CD4-positive, CD25-positive, alpha-beta regulatory T cell (primary cell): ENCODE data around the gene C1QC. TPM values are rescaled to one million over a fixed set of nuclear protein-coding genes. Genes with fewer than 3 reads are reported as not detected.

Experiments used
- ATAC-seq, 2 donors: fragments of 150-1000 bp; cut with Tn5 transposase; one replicate each; pipeline ENCODE4 v1.10.0; 2021; ENCODE audit warnings: low read depth in 2 of 2, moderate number of reproducible peaks in 2 of 2, moderate library complexity in 1 of 2
- DNase-seq, 3 donors: peaks; one replicate each; pipeline versions ENCODE4 v3.0.0 to v3.0.0-alpha.2; 2012 to 2022; ENCODE audit warnings: mixed read lengths in 1 of 3
- H3K27ac ChIP-seq: one replicate; pipeline ENCODE4 v1.7.0; 2013; ENCODE audit warnings: mild to moderate bottlenecking, low read length; ENCODE audit not compliant: insufficient read depth, poor library complexity, severe bottlenecking
- H3K27me3 ChIP-seq: one replicate; pipeline ENCODE4 v1.7.0; 2013; ENCODE audit warnings: low read length; ENCODE audit not compliant: control insufficient read depth, insufficient read depth
- H3K36me3 ChIP-seq: one replicate; pipeline ENCODE4 v1.7.0; 2013; ENCODE audit warnings: mild to moderate bottlenecking, low read length, moderate library complexity; ENCODE audit not compliant: control insufficient read depth, insufficient read depth
- H3K4me1 ChIP-seq: 2 replicates; pipeline ENCODE4 v1.7.0; 2013; ENCODE audit warnings: mild to moderate bottlenecking, low read length; ENCODE audit not compliant: insufficient read depth, control insufficient read depth, poor library complexity, severe bottlenecking
- H3K4me3 ChIP-seq: one replicate; pipeline ENCODE4 v1.7.0; 2013; ENCODE audit warnings: low read depth, mild to moderate bottlenecking, low read length, moderate library complexity
- H3K9me3 ChIP-seq, 2 experiments: 1 replicate in 1 of 2; 2 replicates in 1 of 2; pipeline ENCODE4 v1.7.0; 2013; ENCODE audit warnings: low read length in 2 of 2, mild to moderate bottlenecking in 1 of 2, moderate library complexity in 1 of 2; ENCODE audit not compliant: control insufficient read depth in 2 of 2
- H3K27ac Mint-ChIP-seq, 3 donors: one replicate each; pipeline ENCODE4 v1.8.0; 2020 to 2022; ENCODE audit warnings: mild to moderate bottlenecking in 3 of 3, mixed read lengths in 3 of 3, moderate library complexity in 2 of 3
- H3K27me3 Mint-ChIP-seq: one replicate; pipeline ENCODE4 v1.8.0; 2022; ENCODE audit warnings: mild to moderate bottlenecking, mixed read lengths
- H3K36me3 Mint-ChIP-seq: one replicate; pipeline ENCODE4 v1.8.0; 2020; ENCODE audit warnings: mixed read lengths
- H3K4me1 Mint-ChIP-seq, 4 donors: one replicate each; pipeline ENCODE4 v1.8.0; 2020 to 2022; ENCODE audit warnings: mixed read lengths in 4 of 4, mild to moderate bottlenecking in 1 of 4
- H3K4me3 Mint-ChIP-seq, 4 donors: one replicate each; pipeline ENCODE4 v1.8.0; 2020 to 2022; ENCODE audit warnings: mild to moderate bottlenecking in 4 of 4, mixed read lengths in 4 of 4, moderate library complexity in 3 of 4
- H3K9me3 Mint-ChIP-seq, 7 donors: one replicate each; pipeline ENCODE4 v1.8.0; 2020 to 2022; ENCODE audit warnings: mixed read lengths in 7 of 7, mild to moderate bottlenecking in 3 of 7, moderate library complexity in 2 of 7
- polyA plus RNA-seq, 4 donors: library from polyadenylated mRNA; unstranded; fragments of 300-500 nt; fragmentation: Illumina TruSeq; gene quantifications; one replicate each; pipeline ENCODE4 v1.2.3, GENCODE V29; 2021
- total RNA-seq: library from RNA; stranded (reverse); gene quantifications from one replicate; pipeline ENCODE4 v1.2.3, GENCODE V29; 2022

Gene C1QC
- total and polyA plus RNA-seq, 5 donors from 2014 or later = not detected

DNA sequence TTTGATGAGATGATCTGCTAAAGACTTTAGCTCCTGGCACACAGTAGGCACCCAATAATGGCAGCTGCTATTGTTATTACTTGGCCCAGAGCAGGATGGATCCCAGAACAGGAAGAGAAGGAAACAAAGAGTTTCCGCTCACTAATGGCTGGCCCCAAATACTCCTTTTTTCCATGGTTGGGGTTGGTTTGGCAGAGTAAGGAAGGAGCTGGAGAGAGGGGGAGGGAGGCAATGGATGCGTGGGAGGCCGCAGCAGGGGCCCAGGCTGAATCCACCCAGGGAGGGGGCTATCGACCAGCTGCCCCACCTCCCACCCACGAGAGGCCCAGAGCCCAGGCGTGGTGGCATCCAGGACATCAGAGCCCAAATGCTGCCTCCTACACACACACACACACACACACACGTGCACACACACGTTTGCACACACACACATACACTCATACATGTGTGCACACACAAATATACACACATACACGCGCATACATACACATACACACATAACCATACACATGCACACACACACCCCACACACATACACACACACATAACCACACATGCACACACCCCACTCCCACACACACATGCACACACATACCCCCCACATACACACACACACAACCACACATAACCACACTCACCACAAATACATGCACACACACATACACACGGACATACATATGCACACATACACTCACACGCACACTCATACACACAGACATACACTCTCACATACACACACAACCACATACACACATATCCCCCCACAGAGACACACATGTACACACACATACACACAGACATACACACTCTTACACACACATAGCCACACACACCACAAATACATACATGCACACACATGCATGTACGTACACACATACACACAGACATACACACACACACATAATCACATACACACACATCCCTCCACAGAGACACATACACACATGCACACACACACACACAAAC, 34.8 kb downstream of the C1QC start:
- Histone ChIP-seq H3K9me3 (no peaks in the 10 kb centered on the region), H3K4me1 (no peaks in the 10 kb centered on the region), H3K27ac (no peak overlapping the region), H3K36me3 (no peaks in the 10 kb centered on the region), H3K4me3 (no peak overlapping the region), H3K27me3 (peaks cover 2% of the 10 kb centered on the region)
- ATAC-seq (no peak), DNase-seq (no peak)
- H3K4me1 Mint-ChIP-seq = peaks cover 0 to 2% (median 0%) of the 10 kb centered on the region in 4 donors
- H3K4me3 Mint-ChIP-seq = no peak overlapping the region
- peaks cover 4% of the 10 kb centered on the region for H3K27me3 Mint-ChIP-seq
- no peak overlapping the region for H3K27ac Mint-ChIP-seq
- H3K36me3 Mint-ChIP-seq = no peaks in the 10 kb centered on the region
- no peaks in the 10 kb centered on the region for H3K9me3 Mint-ChIP-seq

DNA sequence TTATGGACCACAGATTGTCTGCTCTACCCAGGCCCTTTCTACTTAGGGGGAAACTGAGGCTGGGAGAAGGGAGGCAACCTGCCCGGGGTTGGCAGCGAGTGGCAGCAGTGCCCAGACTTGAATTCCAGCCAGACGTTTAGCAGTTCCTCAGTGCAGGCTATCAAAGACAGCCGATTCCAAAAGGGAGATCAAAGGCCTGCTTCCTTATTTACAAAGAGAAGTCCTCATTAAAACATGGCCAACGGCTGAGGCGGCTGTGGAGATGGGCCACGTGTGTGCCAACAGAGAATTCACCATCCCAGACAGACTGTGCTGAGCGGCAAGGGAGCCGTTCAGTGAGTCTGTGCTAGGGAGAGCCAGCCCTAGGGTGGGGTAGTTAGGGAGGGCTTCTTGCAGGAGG, 37.3 kb downstream of the C1QC start:
- no peak for DNase-seq
- peaks cover 0 to 2% (median 0%) of the 10 kb centered on the region in 7 donors for H3K9me3 Mint-ChIP-seq
- no peaks in the 10 kb centered on the region for H3K27me3 ChIP-seq
- H3K4me1 Mint-ChIP-seq = no peaks in the 10 kb centered on the region
- no peak overlapping the region for H3K27ac Mint-ChIP-seq
- H3K27me3 Mint-ChIP-seq = no peaks in the 10 kb centered on the region
- no peaks in the 10 kb centered on the region for H3K36me3 Mint-ChIP-seq
- no peak overlapping the region for H3K4me3 ChIP-seq
- no peak for ATAC-seq
- no peak overlapping the region for H3K4me3 Mint-ChIP-seq
- H3K4me1 ChIP-seq = no peaks in the 10 kb centered on the region
- no peaks in the 10 kb centered on the region for H3K9me3 ChIP-seq
- no peaks in the 10 kb centered on the region for H3K36me3 ChIP-seq
- no peak overlapping the region for H3K27ac ChIP-seq

DNA sequence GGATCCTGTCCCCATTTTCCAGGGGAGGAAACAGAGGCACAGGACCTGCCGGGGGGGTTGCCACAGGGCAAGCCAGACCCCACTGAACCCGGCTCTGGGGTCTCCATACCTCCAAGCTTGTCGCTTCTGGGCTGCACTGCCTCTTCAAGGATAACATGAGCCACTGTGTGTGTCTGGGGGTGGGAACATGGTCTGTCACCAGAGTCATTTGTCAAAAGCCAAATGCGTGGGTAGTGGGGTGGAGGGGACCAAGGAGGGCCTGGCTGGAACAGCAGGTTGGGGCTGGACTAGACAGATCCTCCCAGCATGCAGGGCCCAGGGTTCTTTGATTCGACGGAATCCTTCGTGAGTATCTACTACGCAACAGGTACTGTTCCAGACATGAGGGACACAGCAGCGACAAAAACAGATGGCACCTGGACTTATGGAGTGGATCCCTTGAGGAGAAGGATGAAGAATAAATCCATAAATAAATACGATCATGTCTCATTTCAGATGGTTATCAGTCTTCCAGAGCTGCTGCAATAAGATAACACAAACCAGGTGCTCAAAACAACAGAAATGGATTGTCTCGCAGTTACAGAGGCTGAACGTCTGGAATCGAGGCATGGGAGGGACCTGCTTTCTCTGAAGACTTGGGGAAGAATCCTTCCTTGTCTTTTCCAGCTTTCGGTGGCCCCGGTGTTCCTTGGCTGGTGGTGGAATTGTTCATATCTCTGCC, 38.3 kb downstream of the C1QC start:
- H3K9me3 Mint-ChIP-seq = peaks cover 0 to 2% (median 0%) of the 10 kb centered on the region in 7 donors

DNA sequence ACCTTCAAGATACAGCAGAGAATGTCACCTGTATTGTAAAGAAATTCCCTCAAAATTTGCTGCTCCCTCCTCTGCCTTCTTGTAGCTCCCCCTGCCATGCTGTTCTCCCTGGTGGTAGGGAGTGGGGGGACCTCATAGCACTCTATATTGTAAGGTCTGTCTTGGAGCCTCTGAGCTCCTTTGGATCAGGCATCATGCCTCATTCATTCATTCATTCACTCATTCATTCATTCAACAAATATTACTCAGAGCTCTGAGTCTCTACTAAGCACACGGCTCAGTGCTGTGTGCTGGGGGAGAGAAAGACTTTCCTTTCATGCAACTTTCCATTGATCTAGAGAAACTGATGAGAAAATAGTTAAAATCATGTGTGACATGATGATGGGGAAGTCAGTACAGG, 40.1 kb downstream of the C1QC start:
- DNase-seq (no peak), ATAC-seq (no peak)
- H3K36me3 Mint-ChIP-seq = no peaks in the 10 kb centered on the region
- no peaks in the 10 kb centered on the region for H3K36me3 ChIP-seq
- peak overlapping the region in 1 of 3 donors; percentile 70 for H3K27ac Mint-ChIP-seq
- H3K4me3 Mint-ChIP-seq = no peak overlapping the region
- H3K27me3 Mint-ChIP-seq = no peaks in the 10 kb centered on the region
- H3K9me3 Mint-ChIP-seq = peaks cover 0 to 2% (median 0%) of the 10 kb centered on the region in 7 donors
- no peaks in the 10 kb centered on the region for H3K4me1 ChIP-seq
- H3K4me1 Mint-ChIP-seq = no peaks in the 10 kb centered on the region
- no peak overlapping the region for H3K27ac ChIP-seq
- no peak overlapping the region for H3K4me3 ChIP-seq
- H3K27me3 ChIP-seq = no peaks in the 10 kb centered on the region
- H3K9me3 ChIP-seq = no peaks in the 10 kb centered on the region

More for the DNA sequence above, 38.3 kb downstream of the C1QC start:
- no peak for ATAC-seq
- no peaks in the 10 kb centered on the region for H3K27me3 Mint-ChIP-seq
- H3K27ac Mint-ChIP-seq = no peak overlapping the region
- no peaks in the 10 kb centered on the region for H3K4me1 Mint-ChIP-seq
- Histone ChIP-seq H3K27me3 (no peaks in the 10 kb centered on the region), H3K4me1 (no peaks in the 10 kb centered on the region), H3K9me3 (no peaks in the 10 kb centered on the region), H3K36me3 (no peaks in the 10 kb centered on the region), H3K4me3 (no peak overlapping the region), H3K27ac (no peak overlapping the region)
- no peak for DNase-seq
- no peak overlapping the region for H3K4me3 Mint-ChIP-seq
- H3K36me3 Mint-ChIP-seq = no peaks in the 10 kb centered on the region

DNA sequence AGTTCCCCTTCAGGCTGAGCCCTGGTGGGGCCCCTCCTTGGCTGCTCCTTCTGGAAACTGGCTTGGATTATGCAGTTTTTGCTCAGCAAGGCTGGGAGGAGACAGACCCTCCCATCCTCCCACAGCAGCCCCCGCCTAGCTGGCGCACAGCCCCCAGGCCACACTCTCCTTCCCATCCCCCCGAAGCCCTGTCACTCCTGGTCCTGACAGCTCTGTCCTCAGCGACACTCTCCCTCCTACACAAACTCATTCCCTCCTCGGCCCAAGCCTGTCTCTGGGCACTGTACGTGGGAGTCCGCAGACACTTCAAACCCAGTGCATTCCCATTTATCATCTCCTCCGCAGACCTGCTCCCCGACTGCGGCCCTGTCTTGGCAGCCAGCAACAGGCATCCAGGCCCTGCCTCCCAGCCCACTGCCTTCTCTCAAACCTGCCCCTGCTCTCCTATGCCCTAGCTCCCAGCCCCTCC, 42.2 kb downstream of the C1QC start:
- Mint-ChIP-seq H3K36me3 (no peaks in the 10 kb centered on the region), H3K9me3 (peaks cover 0 to 2% (median 0%) of the 10 kb centered on the region in 7 donors), H3K4me3 (no peak overlapping the region), H3K27me3 (no peaks in the 10 kb centered on the region), H3K27ac (no peak overlapping the region), H3K4me1 (no peaks in the 10 kb centered on the region)
- H3K4me1 ChIP-seq = no peaks in the 10 kb centered on the region
- no peak for ATAC-seq
- H3K36me3 ChIP-seq = no peaks in the 10 kb centered on the region
- H3K9me3 ChIP-seq = no peaks in the 10 kb centered on the region
- H3K27ac ChIP-seq = no peak overlapping the region
- H3K4me3 ChIP-seq = no peak overlapping the region
- DNase-seq = no peak
- no peaks in the 10 kb centered on the region for H3K27me3 ChIP-seq

DNA sequence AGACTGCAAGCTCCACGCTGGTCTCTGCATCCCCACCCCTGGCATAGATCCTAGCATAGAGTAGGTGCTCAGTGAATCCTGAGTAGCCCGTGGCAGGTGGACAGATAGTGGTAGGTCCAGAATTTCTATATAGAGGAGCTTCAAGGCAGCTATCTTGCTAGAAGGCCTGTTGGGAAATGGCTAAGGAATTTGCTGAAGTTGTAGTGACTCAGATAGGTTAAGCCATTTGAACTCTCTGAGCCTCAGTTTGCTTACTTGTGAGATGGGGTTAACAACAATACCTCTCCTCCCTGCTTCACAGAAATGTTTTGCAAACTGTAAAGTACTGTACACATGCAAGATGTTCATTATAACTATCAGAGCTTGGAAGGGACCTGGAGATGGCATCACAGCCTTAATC, 43.8 kb downstream of the C1QC start:
- no peak overlapping the region for H3K4me3 Mint-ChIP-seq
- H3K9me3 ChIP-seq = no peaks in the 10 kb centered on the region
- H3K27ac Mint-ChIP-seq = no peak overlapping the region
- no peak overlapping the region for H3K27ac ChIP-seq
- no peaks in the 10 kb centered on the region for H3K36me3 Mint-ChIP-seq
- H3K4me1 ChIP-seq = no peaks in the 10 kb centered on the region
- ATAC-seq (no peak), DNase-seq (no peak)
- no peaks in the 10 kb centered on the region for H3K27me3 ChIP-seq
- H3K4me3 ChIP-seq = no peak overlapping the region
- H3K4me1 Mint-ChIP-seq = no peaks in the 10 kb centered on the region
- H3K27me3 Mint-ChIP-seq = no peaks in the 10 kb centered on the region
- H3K9me3 Mint-ChIP-seq = peaks cover 0 to 2% (median 0%) of the 10 kb centered on the region in 7 donors
- H3K36me3 ChIP-seq = no peaks in the 10 kb centered on the region

DNA sequence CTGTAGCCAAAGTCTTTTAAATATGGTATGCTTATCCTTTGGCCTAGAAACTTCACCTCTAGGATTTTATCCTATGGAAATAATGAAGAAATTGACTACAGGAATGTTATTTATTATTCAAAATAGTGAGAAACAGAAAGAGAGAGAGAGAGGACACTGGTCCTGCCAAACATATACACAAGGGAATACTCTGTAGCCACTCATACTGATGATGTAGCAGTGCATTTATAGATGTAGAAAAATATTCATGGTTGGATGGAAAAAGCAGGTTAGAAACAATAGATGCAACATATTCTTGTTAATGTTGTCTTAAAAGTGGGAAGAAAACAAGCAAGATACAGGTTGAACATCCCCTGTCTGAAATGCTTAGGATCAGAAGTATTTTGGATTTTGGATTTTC, 45.0 kb downstream of the C1QC start:
- ATAC-seq (no peak), DNase-seq (no peak)
- Mint-ChIP-seq H3K27me3 (no peaks in the 10 kb centered on the region), H3K9me3 (peaks cover 0 to 2% (median 0%) of the 10 kb centered on the region in 7 donors), H3K36me3 (no peaks in the 10 kb centered on the region), H3K27ac (no peak overlapping the region), H3K4me1 (no peaks in the 10 kb centered on the region), H3K4me3 (no peak overlapping the region)
- H3K36me3 ChIP-seq = no peaks in the 10 kb centered on the region
- no peaks in the 10 kb centered on the region for H3K4me1 ChIP-seq
- H3K4me3 ChIP-seq = no peak overlapping the region
- H3K27me3 ChIP-seq = no peaks in the 10 kb centered on the region
- no peaks in the 10 kb centered on the region for H3K9me3 ChIP-seq
- H3K27ac ChIP-seq = no peak overlapping the region
